GM12878 (cell line): Measurements from ENCODE around the gene ADIPOR1. TPM values are rescaled to one million over a fixed set of nuclear protein-coding genes. Genes with fewer than 3 reads are reported as not detected.

Experiments
- ATAC-seq: fragments of 200-7000 bp; cut with Tn5 transposase; 3 replicates; pipeline ENCODE4 v1.9.1; 2020; ENCODE audit warnings: mild to moderate bottlenecking, moderate library complexity
- BruUV-seq: library from RNA; stranded (reverse); fragments of 400-500 nt; replicated peaks from 2 replicates; lab custom pipeline; 2021; lab: Mats Ljungman, UMichigan
- CTCF ChIA-PET: fragments of 300-600 bp; sonication (Branson Sonifier 250); formaldehyde crosslinking; extraction: SDS; loops from one replicate; lab custom pipeline; 2021; ENCODE audit warnings: inconsistent platforms; lab: Yijun Ruan, JAX
- POLR2A ChIA-PET: fragments of 350-600 bp; formaldehyde crosslinking; extraction: SDS; loops from one replicate; lab custom pipeline; 2021; ENCODE audit warnings: inconsistent platforms; lab: Charles Lee
- RAD21 ChIA-PET: fragments of 300-600 bp; sonication (Branson Sonifier 250); formaldehyde crosslinking; loops from one replicate; lab custom pipeline; 2023; ENCODE audit warnings: antibody characterized with exemption; ENCODE audit not compliant: unreplicated experiment; lab: Charles Lee
- SMC1A ChIA-PET: fragments of 300-600 bp; sonication (Branson Sonifier 250); formaldehyde crosslinking; loops from one replicate; lab custom pipeline; 2023; ENCODE audit not compliant: unreplicated experiment, uncharacterized antibody; lab: Charles Lee
- DNase-seq: peaks from one replicate; pipeline ENCODE4 v3.0.0-alpha.2; 2011; ENCODE audit warnings: low read depth, low spot score
- FAIRE-seq: peaks from 3 replicates; lab custom pipeline; 2011; peaks lifted over from hg19 to GRCh38; lab: Jason Lieb, UNC
- H2AFZ ChIP-seq: 2 replicates; pipeline ENCODE4 v1.6.0; 2011; ENCODE audit warnings: low read depth, low read length, control low read depth; ENCODE audit not compliant: control insufficient read depth
- H3K27ac ChIP-seq: 2 replicates; pipeline ENCODE4 v1.5.1; 2011; ENCODE audit warnings: control low read depth; ENCODE audit not compliant: control insufficient read depth, insufficient read depth
- H3K27me3 ChIP-seq, 2 experiments: replicated peaks in 1 of 2; 2 replicates each; pipeline versions ENCODE4 v1.6.0 to v1.6.1; 2011; ENCODE audit warnings: low read length in 1 of 2; ENCODE audit not compliant: control insufficient read depth in 2 of 2, insufficient read depth in 2 of 2
- H3K36me3 ChIP-seq, 2 experiments: 2 replicates each; pipeline ENCODE4 v1.5.1; 2011; ENCODE audit warnings: low read length in 1 of 2; ENCODE audit not compliant: control insufficient read depth in 2 of 2, insufficient read depth in 2 of 2
- H3K4me1 ChIP-seq: 2 replicates; pipeline ENCODE4 v1.6.1; 2011; ENCODE audit warnings: mild to moderate bottlenecking, low read length, moderate library complexity, mixed read lengths; ENCODE audit not compliant: control insufficient read depth, insufficient read depth
- H3K4me2 ChIP-seq: 2 replicates; pipeline ENCODE4 v1.6.0; 2011; ENCODE audit warnings: control low read depth; ENCODE audit not compliant: control insufficient read depth, insufficient read depth
- H3K4me3 ChIP-seq: fragments of 200-600 bp; sonication (generic); 2 replicates; pipeline ENCODE4 v1.5.1; 2016
- H3K79me2 ChIP-seq: 2 replicates; pipeline ENCODE4 v1.6.0; 2011; ENCODE audit warnings: low read length; ENCODE audit not compliant: control insufficient read depth, insufficient read depth
- H3K9ac ChIP-seq: 2 replicates; pipeline ENCODE4 v1.8.0; 2011; ENCODE audit warnings: low read length, control low read depth, mixed read lengths; ENCODE audit not compliant: control insufficient read depth, insufficient read depth
- H3K9me3 ChIP-seq: replicated peaks from 3 replicates; pipeline ENCODE4 v1.5.1; 2011; ENCODE audit warnings: mild to moderate bottlenecking, low read length; ENCODE audit not compliant: control insufficient read depth, insufficient read depth
- H4K20me1 ChIP-seq: 2 replicates; pipeline ENCODE4 v1.6.0; 2011; ENCODE audit not compliant: control insufficient read depth, insufficient read depth
- CEBPB ChIP-seq, 2 experiments: fragments of 150-350 bp in 1 of 2; IDR thresholded peaks; 2 replicates each; pipeline ENCODE4 v1.6.1; 2012 to 2014; ENCODE audit warnings: low read depth in 2 of 2, low read length in 2 of 2, borderline replicate concordance in 1 of 2, inconsistent platforms in 1 of 2
- EZH2 ChIP-seq: IDR thresholded peaks from 2 replicates; pipeline ENCODE4 v1.6.1; 2012; ENCODE audit warnings: low read depth, mild to moderate bottlenecking, control low read depth, inconsistent platforms, low read length, borderline replicate concordance; ENCODE audit not compliant: control insufficient read depth
- HCFC1 ChIP-seq: fragments of 150-350 bp; IDR thresholded peaks from 2 replicates; pipeline ENCODE4 v1.6.1; 2014; ENCODE audit warnings: low read length
- IKZF1 ChIP-seq: fragments of 450-650 bp; conservative IDR thresholded peaks from 2 replicates; pipeline ENCODE4 v1.6.1; 2017; ENCODE audit warnings: antibody characterized with exemption, mild to moderate bottlenecking
- IKZF2 ChIP-seq, 2 experiments: fragments of 450-650 bp; IDR thresholded peaks; 2 replicates each; pipeline ENCODE4 v1.6.1; 2017; ENCODE audit warnings: mild to moderate bottlenecking in 2 of 2, moderate library complexity in 2 of 2
- RAD21 ChIP-seq: IDR thresholded peaks from 2 replicates; pipeline ENCODE4 v1.6.1; 2011; ENCODE audit warnings: mild to moderate bottlenecking, low read depth, low read length, moderate library complexity; ENCODE audit not compliant: insufficient read depth
- RUNX3 ChIP-seq: IDR thresholded peaks from 2 replicates; pipeline ENCODE4 v1.6.1; 2012; ENCODE audit warnings: low read length, inconsistent platforms
- SMC3 ChIP-seq: IDR thresholded peaks from 2 replicates; pipeline ENCODE4 v1.6.1; 2011; ENCODE audit warnings: low read length, improper control_type of control experiment, borderline replicate concordance
- SP1 ChIP-seq: IDR thresholded peaks from one replicate; pipeline ENCODE4 v1.6.1; 2011; ENCODE audit warnings: low read depth, low read length
- SPI1 ChIP-seq: IDR thresholded peaks from 2 replicates; pipeline ENCODE4 v1.6.1; 2011; ENCODE audit warnings: low read depth, mild to moderate bottlenecking, low read length, moderate library complexity, borderline replicate concordance; ENCODE audit not compliant: insufficient read depth
- YY1 ChIP-seq: IDR thresholded peaks from 2 replicates; pipeline ENCODE4 v1.6.1; 2011; ENCODE audit warnings: low read depth, mild to moderate bottlenecking, low read length
- ZNF217 ChIP-seq: fragments of 450-650 bp; IDR thresholded peaks from 2 replicates; pipeline ENCODE4 v1.6.1; 2017; ENCODE audit warnings: antibody characterized with exemption, mild to moderate bottlenecking
- WGBS: methylation state at CpG from one replicate; pipeline ENCODE4 v1.1.6; 2016; ENCODE audit warnings: low lambda C conversion rate; ENCODE audit not compliant: insufficient replicate concordance, insufficient coverage; ENCODE audit errors: missing lambda C conversion rate; 5-methylcytosine and 5-hydroxymethylcytosine counted together
- in situ Hi-C: fragments of 300-500 bp; cut with MboI; formaldehyde crosslinking; loops from 9 replicates; pipeline ENCODE4 v1.14.3; 2018; ENCODE audit warnings: mixed read lengths
- intact Hi-C: fragments of 100-400 bp; cut with micrococcal nuclease; formaldehyde crosslinking; loops from one replicate; pipeline ENCODE4 v1.14.2; 2022; ENCODE audit not compliant: unreplicated experiment
- polyA plus RNA-seq, 11 experiments: library from polyadenylated mRNA; depleted of rRNA in 4 of 11; unstranded in 6 of 11; stranded (reverse) in 5 of 11; fragments of >200 nt; fragmentation: Nextera tagmentation in 4 of 11; fragmentation: Illumina TruSeq in 1 of 11; extraction: Ambion mirVana in 4 of 11; extraction: Trizol in 1 of 11; gene quantifications; 1 replicate in 1 of 11; 2 replicates in 10 of 11; pipeline versions ENCODE4 v1.2.1 to v1.2.3, GENCODE V29; 2011 to 2016; ENCODE audit warnings: inconsistent platforms in 2 of 11, missing spikeins in 2 of 11, low read depth in 1 of 11
- total RNA-seq, 4 experiments: library from RNA; depleted of rRNA in 3 of 4; stranded (reverse); fragments of >200 nt in 3 of 4; fragmentation: Illumina TruSeq in 1 of 4; extraction: Trizol in 1 of 4; gene quantifications; 2 replicates each; pipeline versions ENCODE4 v1.2.1 to v1.2.3, GENCODE V29; 2013 to 2021
- TF ChIP-seq, protein P1 (sequence below): IDR thresholded peaks from 2 replicates; pipeline ENCODE4 v1.6.1; 2011; ENCODE audit warnings: borderline replicate concordance, low read depth, mild to moderate bottlenecking, moderate library complexity, low read length; ENCODE audit not compliant: insufficient read depth, poor library complexity, severe bottlenecking
- TF ChIP-seq, protein P2 (sequence below): fragments of 450-650 bp; IDR thresholded peaks from 2 replicates; pipeline ENCODE4 v1.6.1; 2016; ENCODE audit warnings: mild to moderate bottlenecking
- TF ChIP-seq, protein P3 (sequence below), 3 experiments: IDR thresholded peaks in 2 of 3; conservative IDR thresholded peaks in 1 of 3; 2 replicates each; pipeline ENCODE4 v1.5.1; 2011; ENCODE audit warnings: low read depth in 3 of 3, low read length in 3 of 3, mild to moderate bottlenecking in 3 of 3, control low read depth in 2 of 3, moderate library complexity in 2 of 3, inconsistent platforms in 1 of 3, mixed read lengths in 1 of 3; ENCODE audit not compliant: control insufficient read depth in 2 of 3, insufficient read depth in 1 of 3; ENCODE audit errors: extremely low read depth in 1 of 3
- TF ChIP-seq, protein P4 (sequence below): IDR thresholded peaks from 2 replicates; pipeline ENCODE4 v1.6.1; 2012; ENCODE audit warnings: low read depth, low read length, improper control_type of control experiment

Gene ADIPOR1
- total and polyA plus RNA-seq, 10 of the 15 experiments (the other 5 are each of a cell fraction or from before 2014, with no cell fraction given): 18.4 to 122 (median 65.6) TPM

DNA sequence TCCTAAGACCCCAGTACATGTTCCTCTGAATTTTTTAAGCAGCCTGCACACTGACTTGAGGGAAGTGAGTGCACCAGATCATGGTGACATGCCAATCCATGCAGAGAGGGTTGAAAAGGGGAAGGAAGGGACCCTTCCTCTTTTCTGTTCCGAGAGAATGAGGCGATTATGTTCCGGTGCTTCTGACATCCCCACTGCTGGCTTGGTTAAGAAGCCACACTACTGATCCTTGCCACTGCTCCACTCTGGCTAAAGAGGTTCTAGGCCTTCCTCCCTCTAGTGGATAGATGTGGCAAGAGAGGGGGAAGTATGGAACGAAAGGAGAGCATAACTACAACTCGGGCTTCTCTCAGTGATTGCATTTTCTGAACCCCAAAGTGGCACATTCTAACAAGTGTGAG is 10.8 kb upstream of the ADIPOR1 start:
- peak; percentile 78 for ATAC-seq
- Histone ChIP-seq H4K20me1 (no peaks in the 10 kb centered on the region), H2AFZ (peak overlapping the region; percentile 43), H3K4me3 (0 out of 2 replicates have a peak overlapping the region, but pooled peaks have one; percentile 13), H3K27ac (no peak overlapping the region), H3K9me3 (no peaks in the 10 kb centered on the region), H3K27me3 (peaks cover 0 to 2% of the 10 kb centered on the region in 2 experiments; a peak in 1 of 4 replicates), H3K9ac (no peak overlapping the region), H3K4me1 (peaks cover 23% of the 10 kb centered on the region), H3K79me2 (peaks cover 7% of the 10 kb centered on the region), H3K36me3 (no peaks in the 10 kb centered on the region; a peak in 1 of 4 replicates), H3K4me2 (peak overlapping the region; percentile 57)
- ChIA-PET POLR2A (interaction anchor here (1.6 kb wide), 1 partner anchor 38 kb away, joined by 10 read pairs; the partner anchor contains the start of gene TMEM183A), RAD21 (interaction anchor here (1.1 kb wide), 1 partner anchor 82 kb away, joined by 4 read pairs; no protein-coding TSS in a partner anchor), SMC1A (interaction anchor here (0.6 to 1.5 kb wide), 6 partner anchors 13 to 1528 kb away, joined by 3 to 7 read pairs (median 4); no protein-coding TSS in a partner anchor), CTCF (interaction anchor here (0.6 to 1.4 kb wide), 8 partner anchors 12 to 218 kb away, joined by 3 to 10 read pairs (median 6); no protein-coding TSS in a partner anchor)
- in situ Hi-C loops (no loop called here), intact Hi-C loops (loop anchor here (2.0 kb wide), 2 partner anchors 30 to 42 kb away; partner anchors contain the start of gene KLHL12)
- BruUV-seq: no TSS peak
- FAIRE-seq: peak; percentile 100
- WGBS: 2% methylated on average over 5 of the region's 5 CpGs
- peak; percentile 33 for DNase-seq
- TF ChIP-seq RUNX3: peak; percentile 58
- peak; percentile 47; the same call in 1 of the 2 replicates for TF ChIP-seq SMC3
- TF ChIP-seq CEBPB (IDR thresholded peaks at IDR 0.05; ENCODE audit: borderline replicate concordance in 1 of 2, low read depth in 2 of 2, low read length in 2 of 2): no peak
- 0 out of 2 replicates have a peak, but pooled peaks have one; percentile 19 for TF ChIP-seq IKZF1
- no peak for TF ChIP-seq ZNF217
- TF ChIP-seq, protein P1, sequence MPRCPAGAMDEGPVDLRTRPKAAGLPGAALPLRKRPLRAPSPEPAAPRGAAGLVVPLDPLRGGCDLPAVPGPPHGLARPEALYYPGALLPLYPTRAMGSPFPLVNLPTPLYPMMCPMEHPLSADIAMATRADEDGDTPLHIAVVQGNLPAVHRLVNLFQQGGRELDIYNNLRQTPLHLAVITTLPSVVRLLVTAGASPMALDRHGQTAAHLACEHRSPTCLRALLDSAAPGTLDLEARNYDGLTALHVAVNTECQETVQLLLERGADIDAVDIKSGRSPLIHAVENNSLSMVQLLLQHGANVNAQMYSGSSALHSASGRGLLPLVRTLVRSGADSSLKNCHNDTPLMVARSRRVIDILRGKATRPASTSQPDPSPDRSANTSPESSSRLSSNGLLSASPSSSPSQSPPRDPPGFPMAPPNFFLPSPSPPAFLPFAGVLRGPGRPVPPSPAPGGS: no peak
- peak; percentile 46; the same call in 1 of the 2 replicates for TF ChIP-seq SPI1
- 0 out of 4 replicates have a peak, but pooled peaks of 1 of the 2 experiments have one; percentile 26 for TF ChIP-seq IKZF2 (IDR thresholded peaks at IDR 0.05)
- TF ChIP-seq, protein P2, sequence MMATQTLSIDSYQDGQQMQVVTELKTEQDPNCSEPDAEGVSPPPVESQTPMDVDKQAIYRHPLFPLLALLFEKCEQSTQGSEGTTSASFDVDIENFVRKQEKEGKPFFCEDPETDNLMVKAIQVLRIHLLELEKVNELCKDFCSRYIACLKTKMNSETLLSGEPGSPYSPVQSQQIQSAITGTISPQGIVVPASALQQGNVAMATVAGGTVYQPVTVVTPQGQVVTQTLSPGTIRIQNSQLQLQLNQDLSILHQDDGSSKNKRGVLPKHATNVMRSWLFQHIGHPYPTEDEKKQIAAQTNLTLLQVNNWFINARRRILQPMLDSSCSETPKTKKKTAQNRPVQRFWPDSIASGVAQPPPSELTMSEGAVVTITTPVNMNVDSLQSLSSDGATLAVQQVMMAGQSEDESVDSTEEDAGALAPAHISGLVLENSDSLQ: no peak
- TF ChIP-seq, protein P3, sequence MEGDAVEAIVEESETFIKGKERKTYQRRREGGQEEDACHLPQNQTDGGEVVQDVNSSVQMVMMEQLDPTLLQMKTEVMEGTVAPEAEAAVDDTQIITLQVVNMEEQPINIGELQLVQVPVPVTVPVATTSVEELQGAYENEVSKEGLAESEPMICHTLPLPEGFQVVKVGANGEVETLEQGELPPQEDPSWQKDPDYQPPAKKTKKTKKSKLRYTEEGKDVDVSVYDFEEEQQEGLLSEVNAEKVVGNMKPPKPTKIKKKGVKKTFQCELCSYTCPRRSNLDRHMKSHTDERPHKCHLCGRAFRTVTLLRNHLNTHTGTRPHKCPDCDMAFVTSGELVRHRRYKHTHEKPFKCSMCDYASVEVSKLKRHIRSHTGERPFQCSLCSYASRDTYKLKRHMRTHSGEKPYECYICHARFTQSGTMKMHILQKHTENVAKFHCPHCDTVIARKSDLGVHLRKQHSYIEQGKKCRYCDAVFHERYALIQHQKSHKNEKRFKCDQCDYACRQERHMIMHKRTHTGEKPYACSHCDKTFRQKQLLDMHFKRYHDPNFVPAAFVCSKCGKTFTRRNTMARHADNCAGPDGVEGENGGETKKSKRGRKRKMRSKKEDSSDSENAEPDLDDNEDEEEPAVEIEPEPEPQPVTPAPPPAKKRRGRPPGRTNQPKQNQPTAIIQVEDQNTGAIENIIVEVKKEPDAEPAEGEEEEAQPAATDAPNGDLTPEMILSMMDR (IDR thresholded peaks at IDR 0.05 in 2 of 3, conservative IDR thresholded peaks at IDR 0.05 in 1 of 3; ENCODE audit: control insufficient read depth in 2 of 3, extremely low read depth in 1 of 3, insufficient read depth in 1 of 3, low read depth in 3 of 3, low read length in 3 of 3): peak; percentile 55 to 79 (median 71)
- TF ChIP-seq HCFC1: no peak
- TF ChIP-seq, protein P4, sequence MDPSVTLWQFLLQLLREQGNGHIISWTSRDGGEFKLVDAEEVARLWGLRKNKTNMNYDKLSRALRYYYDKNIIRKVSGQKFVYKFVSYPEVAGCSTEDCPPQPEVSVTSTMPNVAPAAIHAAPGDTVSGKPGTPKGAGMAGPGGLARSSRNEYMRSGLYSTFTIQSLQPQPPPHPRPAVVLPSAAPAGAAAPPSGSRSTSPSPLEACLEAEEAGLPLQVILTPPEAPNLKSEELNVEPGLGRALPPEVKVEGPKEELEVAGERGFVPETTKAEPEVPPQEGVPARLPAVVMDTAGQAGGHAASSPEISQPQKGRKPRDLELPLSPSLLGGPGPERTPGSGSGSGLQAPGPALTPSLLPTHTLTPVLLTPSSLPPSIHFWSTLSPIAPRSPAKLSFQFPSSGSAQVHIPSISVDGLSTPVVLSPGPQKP: no peak
- no peak for TF ChIP-seq EZH2
- peak; percentile 49; the same call in 1 of the 2 replicates for TF ChIP-seq RAD21
- no peak for TF ChIP-seq YY1
- TF ChIP-seq SP1: no peak
